ENCODE measurements around the gene THNSL1.

THNSL1 gene

DNA sequence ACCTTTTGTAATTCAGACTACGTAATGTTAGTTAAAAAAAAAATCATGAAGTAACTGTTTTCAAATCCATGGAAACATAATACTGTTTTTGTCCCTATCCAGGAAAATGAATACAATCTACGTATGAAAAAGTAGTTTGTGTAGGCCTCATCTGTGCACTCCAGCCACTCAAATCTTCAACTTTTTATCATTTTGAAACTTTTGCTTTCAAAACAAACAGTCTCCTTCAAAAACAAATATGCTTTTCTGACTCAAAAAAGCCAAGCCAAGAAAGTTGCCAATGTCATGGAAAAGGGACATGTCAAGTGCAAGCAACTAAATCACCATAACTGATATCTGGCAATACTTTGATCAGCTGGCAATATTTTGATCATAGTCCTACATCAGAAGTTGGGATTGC is 13.1 kb downstream of the THNSL1 start:
- H3K36me3 ChIP-seq (ENCODE audit: control insufficient read depth in 2 of 2, insufficient read depth in 1 of 2, low read length in 2 of 2) = no peaks in the 10 kb centered on the region
- no peaks in the 10 kb centered on the region for H3K9me3 ChIP-seq (ENCODE audit: control insufficient read depth, insufficient read depth, low read depth, low read length)
- CTCF ChIA-PET = no interaction called here
- no peak overlapping the region for H3K27ac ChIP-seq (ENCODE audit: extremely low read depth, low read depth, low read length)
- TF ChIP-seq PBX3 (CRISPR knock-in tag; IDR thresholded peaks at IDR 0.05) = no peak
- no peaks in the 10 kb centered on the region for H3K4me1 ChIP-seq (ENCODE audit: control insufficient read depth, insufficient read depth, low read length)
- H3K4me3 ChIP-seq (ENCODE audit: low read depth, low read length) = no peak overlapping the region
- POLR2A ChIA-PET = no interaction called here

- Histone ChIP-seq H3K9me3 (ENCODE audit: control insufficient read depth, insufficient read depth, low read depth, low read length) (no peaks in the 10 kb centered on the region), H3K36me3 (ENCODE audit: control insufficient read depth in 2 of 2, insufficient read depth in 1 of 2, low read length in 2 of 2) (no peaks in the 10 kb centered on the region), H3K27ac (ENCODE audit: extremely low read depth, low read depth, low read length) (no peak overlapping the region), H3K4me3 (ENCODE audit: low read depth, low read length) (no peak overlapping the region), H3K4me1 (ENCODE audit: control insufficient read depth, insufficient read depth, low read length) (no peaks in the 10 kb centered on the region)
- ChIA-PET POLR2A (no interaction called here), CTCF (interaction anchor here (1.0 to 1.9 kb wide), 2 partner anchors 9 to 44 kb away, joined by 3 to 10 read pairs; no protein-coding TSS in a partner anchor)
- TF ChIP-seq BCL11A (tag by site-specific recombination; IDR thresholded peaks at IDR 0.05; ENCODE audit: low read depth) (no peak), ZBTB1 (tag by site-specific recombination; IDR thresholded peaks at IDR 0.05) (no peak), ZNF174 (tag by site-specific recombination; IDR thresholded peaks at IDR 0.05) (no peak), BCL11B (tag by site-specific recombination; IDR thresholded peaks at IDR 0.05; ENCODE audit: low read depth) (no peak)
Measured at GRCh38 chr10:25036381-25036780, 20.0 kb downstream of the THNSL1 start.

GRCh38 chr10:25038325-25038724 is 21.9 kb downstream of the THNSL1 start:
- no peaks in the 10 kb centered on the region for H3K9me3 ChIP-seq (ENCODE audit: control insufficient read depth, insufficient read depth, low read depth, low read length)
- no peaks in the 10 kb centered on the region for H3K4me1 ChIP-seq (ENCODE audit: control insufficient read depth, insufficient read depth, low read length)
- H3K36me3 ChIP-seq (ENCODE audit: control insufficient read depth in 2 of 2, insufficient read depth in 1 of 2, low read length in 2 of 2) = no peaks in the 10 kb centered on the region
- ChIA-PET CTCF (interaction anchor here (0.6 to 1.9 kb wide), 2 partner anchors 43 to 214 kb away, joined by 3 to 10 read pairs; no protein-coding TSS in a partner anchor), POLR2A (no interaction called here)
- H3K27ac ChIP-seq (ENCODE audit: extremely low read depth, low read depth, low read length) = no peak overlapping the region
- H3K4me3 ChIP-seq (ENCODE audit: low read depth, low read length) = no peak overlapping the region
- TF ChIP-seq ZNF830 (tag by site-specific recombination; IDR thresholded peaks at IDR 0.05; ENCODE audit: low read depth) (no peak), ZNF433 (tag by site-specific recombination; IDR thresholded peaks at IDR 0.05; ENCODE audit: low read depth) (no peak), ZNF10 (tag by site-specific recombination; IDR thresholded peaks at IDR 0.05) (no peak), SCRT2 (tag by site-specific recombination; IDR thresholded peaks at IDR 0.05) (no peak), ZNF280D (tag by site-specific recombination; IDR thresholded peaks at IDR 0.05) (no peak), ZFP3 (tag by site-specific recombination; IDR thresholded peaks at IDR 0.05; ENCODE audit: low read depth) (no peak), ZNF692 (tag by site-specific recombination; IDR thresholded peaks at IDR 0.05) (no peak), ZFP37 (tag by site-specific recombination; IDR thresholded peaks at IDR 0.05) (no peak), ZNF121 (tag by site-specific recombination; IDR thresholded peaks at IDR 0.05) (no peak), SETDB1 (IDR thresholded peaks at IDR 0.05; ENCODE audit: insufficient read length, low read length) (no peak), ZNF596 (tag by site-specific recombination; IDR thresholded peaks at IDR 0.05) (no peak), ZNF518A (tag by site-specific recombination; conservative IDR thresholded peaks at IDR 0.05; ENCODE audit: low read depth) (no peak), ZNF677 (tag by site-specific recombination; IDR thresholded peaks at IDR 0.05) (no peak), KLF7 (tag by site-specific recombination; IDR thresholded peaks at IDR 0.05; ENCODE audit: borderline replicate concordance) (no peak)
- TF ChIP-seq, protein P1, sequence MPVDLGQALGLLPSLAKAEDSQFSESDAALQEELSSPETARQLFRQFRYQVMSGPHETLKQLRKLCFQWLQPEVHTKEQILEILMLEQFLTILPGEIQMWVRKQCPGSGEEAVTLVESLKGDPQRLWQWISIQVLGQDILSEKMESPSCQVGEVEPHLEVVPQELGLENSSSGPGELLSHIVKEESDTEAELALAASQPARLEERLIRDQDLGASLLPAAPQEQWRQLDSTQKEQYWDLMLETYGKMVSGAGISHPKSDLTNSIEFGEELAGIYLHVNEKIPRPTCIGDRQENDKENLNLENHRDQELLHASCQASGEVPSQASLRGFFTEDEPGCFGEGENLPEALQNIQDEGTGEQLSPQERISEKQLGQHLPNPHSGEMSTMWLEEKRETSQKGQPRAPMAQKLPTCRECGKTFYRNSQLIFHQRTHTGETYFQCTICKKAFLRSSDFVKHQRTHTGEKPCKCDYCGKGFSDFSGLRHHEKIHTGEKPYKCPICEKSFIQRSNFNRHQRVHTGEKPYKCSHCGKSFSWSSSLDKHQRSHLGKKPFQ (tag by site-specific recombination; IDR thresholded peaks at IDR 0.05) = no peak
